Skeletal muscle satellite cell (primary cell): ENCODE results near the gene FAM156B.
"Not testable (repeated sequence)": the region's sequence is repeated elsewhere in the genome, so short reads cannot be mapped to it uniquely, and the experiment has no call there.

Experiments
- H3K27me3 ChIP-seq: 2 replicates; pipeline ENCODE4 v1.7.0; 2013; ENCODE audit warnings: low read length; ENCODE audit not compliant: control insufficient read depth, insufficient read depth
- H3K36me3 ChIP-seq: 2 replicates; pipeline ENCODE4 v1.7.0; 2013; ENCODE audit warnings: mild to moderate bottlenecking, control low read depth, low read length; ENCODE audit not compliant: insufficient read depth
- H3K4me1 ChIP-seq: 2 replicates; pipeline ENCODE4 v1.7.0; 2013; ENCODE audit warnings: low read length; ENCODE audit not compliant: control insufficient read depth, insufficient read depth
- H3K4me2 ChIP-seq: 2 replicates; pipeline ENCODE4 v1.7.0; 2013; ENCODE audit warnings: mild to moderate bottlenecking, low read length
- H3K4me3 ChIP-seq: 2 replicates; pipeline ENCODE4 v1.7.0; 2013; ENCODE audit warnings: low read length
- H3K9ac ChIP-seq: 2 replicates; pipeline ENCODE4 v1.7.0; 2013; ENCODE audit warnings: mild to moderate bottlenecking, low read depth, low read length, moderate library complexity
- H3K9me3 ChIP-seq: replicated peaks from 2 replicates; pipeline ENCODE4 v1.7.0; 2013; ENCODE audit warnings: mild to moderate bottlenecking, control low read depth, low read length

Gene FAM156B

GRCh38 chrX:52887459-52887858 lies 9.7 kb upstream of the FAM156B start:
- not testable (repeated sequence) for H3K4me2 ChIP-seq, H3K36me3 ChIP-seq, H3K9me3 ChIP-seq, H3K4me1 ChIP-seq, H3K9ac ChIP-seq, H3K27me3 ChIP-seq, H3K4me3 ChIP-seq

- not testable (repeated sequence) for H3K27me3 ChIP-seq, H3K36me3 ChIP-seq, H3K4me2 ChIP-seq, H3K4me3 ChIP-seq, H3K4me1 ChIP-seq, H3K9me3 ChIP-seq, H3K9ac ChIP-seq
Observed at GRCh38 chrX:52888090-52888489, 9.0 kb upstream of the FAM156B start.

GRCh38 chrX:52896438-52896837 lies 692 bp upstream of the FAM156B start:
- H3K9me3 ChIP-seq, H3K27me3 ChIP-seq, H3K9ac ChIP-seq, H3K4me1 ChIP-seq, H3K4me2 ChIP-seq, H3K36me3 ChIP-seq, H3K4me3 ChIP-seq: not testable (repeated sequence)

GRCh38 chrX:52905531-52905930 lies 8.4 kb downstream of the FAM156B start:
- not testable (repeated sequence) for H3K36me3 ChIP-seq, H3K27me3 ChIP-seq, H3K4me2 ChIP-seq, H3K4me1 ChIP-seq, H3K9me3 ChIP-seq, H3K9ac ChIP-seq, H3K4me3 ChIP-seq

GRCh38 chrX:52906072-52906471 lies 8.9 kb downstream of the FAM156B start:
- H3K4me1 ChIP-seq, H3K4me2 ChIP-seq, H3K9me3 ChIP-seq: not testable (repeated sequence)

GRCh38 chrX:52907137-52907536 lies 10.0 kb downstream of the FAM156B start:
- not testable (repeated sequence) for H3K27me3 ChIP-seq, H3K36me3 ChIP-seq, H3K4me3 ChIP-seq, H3K4me2 ChIP-seq, H3K9me3 ChIP-seq, H3K4me1 ChIP-seq, H3K9ac ChIP-seq

More at GRCh38 chrX:52906072-52906471, 8.9 kb downstream of the FAM156B start:
- H3K27me3 ChIP-seq, H3K4me3 ChIP-seq, H3K36me3 ChIP-seq, H3K9ac ChIP-seq: not testable (repeated sequence)

GRCh38 chrX:52907900-52908299 lies 10.8 kb downstream of the FAM156B start:
- not testable (repeated sequence) for H3K36me3 ChIP-seq, H3K9ac ChIP-seq, H3K4me3 ChIP-seq, H3K4me1 ChIP-seq, H3K4me2 ChIP-seq, H3K27me3 ChIP-seq, H3K9me3 ChIP-seq

- not testable (repeated sequence) for H3K36me3 ChIP-seq, H3K9me3 ChIP-seq, H3K9ac ChIP-seq, H3K4me1 ChIP-seq, H3K4me2 ChIP-seq, H3K27me3 ChIP-seq, H3K4me3 ChIP-seq
Observed at GRCh38 chrX:52909313-52909969, 12.3 kb downstream of the FAM156B start.

- H3K4me3 ChIP-seq, H3K4me2 ChIP-seq, H3K4me1 ChIP-seq, H3K36me3 ChIP-seq, H3K27me3 ChIP-seq, H3K9me3 ChIP-seq, H3K9ac ChIP-seq: not testable (repeated sequence)
Observed at GRCh38 chrX:52913681-52914080, 16.6 kb downstream of the FAM156B start.

- H3K9me3 ChIP-seq, H3K4me3 ChIP-seq, H3K36me3 ChIP-seq, H3K4me2 ChIP-seq, H3K27me3 ChIP-seq, H3K4me1 ChIP-seq, H3K9ac ChIP-seq: not testable (repeated sequence)
Observed at GRCh38 chrX:52914704-52915103, 17.6 kb downstream of the FAM156B start.

GRCh38 chrX:52923781-52924241 lies 26.7 kb downstream of the FAM156B start:
- Histone ChIP-seq H3K4me3 (no peak overlapping the region), H3K4me2 (peak overlapping the region; percentile 39), H3K36me3 (no peaks in the 10 kb centered on the region), H3K4me1 (peaks cover 13% of the 10 kb centered on the region), H3K27me3 (no peaks in the 10 kb centered on the region), H3K9ac (peak overlapping the region; percentile 25), H3K9me3 (no peaks in the 10 kb centered on the region)

GRCh38 chrX:52930214-52930613 lies 33.1 kb downstream of the FAM156B start:
- not testable (repeated sequence) for H3K27me3 ChIP-seq, H3K36me3 ChIP-seq, H3K9me3 ChIP-seq, H3K9ac ChIP-seq, H3K4me2 ChIP-seq, H3K4me3 ChIP-seq, H3K4me1 ChIP-seq
